ENCODE data around the gene ENTPD5.
"Not testable (repeated sequence)": the region's sequence is repeated elsewhere in the genome, so short reads cannot be mapped to it uniquely, and the experiment has no call there.

The ENTPD5 gene

DNA sequence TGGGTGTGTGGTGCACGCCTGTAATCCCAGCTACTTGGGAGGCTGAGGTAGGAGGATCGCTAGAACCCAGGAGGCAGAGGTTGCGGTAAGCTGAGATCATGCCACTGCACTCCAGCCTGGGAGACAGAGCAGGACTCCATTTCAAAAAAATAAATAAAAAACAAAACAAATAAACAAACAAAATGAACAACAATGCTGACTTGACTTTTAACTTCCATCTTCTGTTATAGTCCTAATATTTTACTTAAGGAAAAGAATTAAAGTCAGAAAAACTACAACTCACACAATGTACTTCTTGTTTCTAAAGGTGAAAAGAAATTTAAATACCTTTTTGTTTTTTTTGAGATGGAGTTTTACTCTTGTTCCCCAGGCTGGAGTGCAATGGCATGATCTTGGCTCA, 13.4 kb downstream of the ENTPD5 start:
- DNase-seq (ENCODE audit: low spot score): not testable (repeated sequence)

DNA sequence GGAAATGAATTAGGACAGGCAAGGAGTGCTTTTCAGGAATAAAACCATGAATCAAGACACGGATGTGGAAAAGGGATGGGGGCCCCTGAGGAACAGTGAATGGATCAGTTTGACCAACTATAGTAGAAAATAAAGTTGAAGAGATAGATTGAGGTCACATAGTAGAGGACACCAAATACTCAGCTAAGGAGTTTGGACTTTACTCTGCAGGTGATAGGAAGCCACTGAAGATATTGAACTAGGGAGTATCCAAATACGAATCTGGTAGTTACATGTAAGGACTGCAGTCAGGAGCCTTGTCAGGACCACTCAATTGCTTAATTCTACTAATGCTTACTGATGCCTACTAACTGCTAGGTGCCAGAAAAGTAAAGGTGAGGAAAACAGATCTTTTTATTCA, 20.4 kb downstream of the ENTPD5 start:
- DNase-seq (ENCODE audit: low spot score): no peak

DNA sequence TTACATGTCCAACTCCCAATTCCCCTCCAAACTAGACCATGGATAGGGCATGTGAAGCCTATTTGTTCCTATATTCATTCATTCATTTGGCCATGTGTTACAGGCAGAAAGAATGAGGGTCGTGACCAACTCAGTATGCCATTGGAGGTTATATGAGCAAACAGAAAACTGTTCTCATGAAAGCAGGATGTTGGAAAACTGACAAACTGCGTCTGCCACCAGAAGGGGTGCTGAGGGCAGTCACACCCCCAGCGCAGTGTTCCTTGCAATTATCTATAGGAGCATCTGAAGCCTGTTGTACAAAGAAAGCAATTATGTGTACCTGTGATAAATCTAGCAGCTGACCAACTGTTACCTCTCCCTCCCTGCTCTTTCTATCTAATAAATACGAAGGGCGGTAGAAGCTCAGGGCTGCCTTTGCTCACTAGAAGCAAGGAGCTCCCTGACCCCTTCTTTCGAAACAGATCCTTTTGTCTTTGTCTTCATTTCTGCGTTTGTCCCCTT, 21.1 kb downstream of the ENTPD5 start:
- DNase-seq (ENCODE audit: low spot score): no peak

DNA sequence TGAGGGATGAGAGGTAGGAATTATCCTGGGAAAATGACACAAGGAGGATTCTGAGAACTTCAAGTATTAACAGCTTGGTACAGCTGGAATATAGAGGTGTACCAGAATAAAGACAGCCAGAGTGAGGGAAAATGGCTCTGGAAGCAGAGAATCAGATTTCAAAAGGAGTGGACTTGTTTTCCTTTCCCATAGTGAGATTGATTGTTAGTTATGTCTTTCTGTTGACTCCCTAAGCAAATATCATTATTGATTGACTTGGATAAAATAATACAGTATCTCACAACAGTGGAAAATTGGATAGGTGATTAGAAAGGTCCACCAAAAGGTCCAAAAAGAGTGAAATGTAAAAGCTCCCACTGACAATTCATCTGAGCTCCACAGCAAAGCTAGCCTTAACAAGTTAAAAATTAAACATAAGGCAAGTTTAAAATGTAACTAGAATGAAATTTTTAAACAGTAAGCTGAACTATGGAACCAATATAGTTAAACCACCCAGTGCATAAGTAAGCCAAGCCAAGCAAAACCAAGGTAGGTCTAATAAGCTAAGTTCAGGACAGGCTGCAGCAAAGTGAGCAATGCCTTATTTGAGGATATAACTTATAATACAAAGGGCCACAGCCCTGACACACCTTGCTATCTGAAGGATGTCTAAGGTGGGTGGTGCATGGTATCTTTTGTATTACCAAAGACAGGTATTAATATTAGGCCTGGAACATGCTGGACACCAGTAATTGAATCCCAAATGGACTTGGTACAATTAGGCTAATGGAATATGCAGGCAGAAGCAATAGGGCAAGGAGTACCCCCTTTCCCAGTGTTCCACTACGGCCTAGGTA, 21.8 kb downstream of the ENTPD5 start:
- no peak for DNase-seq (ENCODE audit: low spot score)

DNA sequence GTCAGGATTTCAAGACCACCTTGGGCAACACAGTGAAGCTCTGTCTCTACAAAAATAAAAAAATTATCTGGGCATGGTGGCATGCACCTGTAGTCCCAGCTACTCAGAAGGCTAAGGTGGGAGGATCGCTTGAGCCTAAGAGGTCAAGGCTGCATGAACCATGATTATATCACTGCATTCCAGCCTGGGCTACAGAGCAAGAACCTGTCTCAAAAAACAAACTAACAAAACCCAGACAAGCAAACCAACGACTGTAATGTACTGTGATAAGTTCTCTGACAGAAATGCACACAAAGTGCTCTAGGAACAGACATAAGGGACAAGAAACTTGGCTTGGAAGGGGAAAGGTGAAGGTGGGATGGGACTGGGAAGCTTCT, 22.4 kb downstream of the ENTPD5 start:
- no peak for DNase-seq (ENCODE audit: low spot score)

DNA sequence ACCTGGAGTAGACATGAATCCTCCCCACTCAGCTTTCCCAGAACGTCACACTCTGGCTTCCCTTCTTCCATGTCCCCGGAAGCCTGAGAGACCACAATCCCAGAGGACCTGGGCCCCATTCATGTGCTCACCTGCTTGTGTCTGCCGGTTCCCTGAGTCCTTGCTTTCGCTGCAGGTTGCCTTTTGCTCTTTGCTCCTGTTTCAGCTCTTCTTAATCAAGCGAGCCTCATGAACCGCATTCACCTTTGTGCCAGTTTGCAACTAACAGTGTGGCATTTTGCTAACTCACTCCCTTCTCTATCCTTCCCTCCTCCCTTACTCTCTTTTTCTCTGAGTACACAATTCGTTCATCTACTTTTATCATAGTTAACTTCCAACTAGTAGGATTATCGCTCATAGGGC, 23.1 kb downstream of the ENTPD5 start:
- DNase-seq (ENCODE audit: low spot score): no peak

DNA sequence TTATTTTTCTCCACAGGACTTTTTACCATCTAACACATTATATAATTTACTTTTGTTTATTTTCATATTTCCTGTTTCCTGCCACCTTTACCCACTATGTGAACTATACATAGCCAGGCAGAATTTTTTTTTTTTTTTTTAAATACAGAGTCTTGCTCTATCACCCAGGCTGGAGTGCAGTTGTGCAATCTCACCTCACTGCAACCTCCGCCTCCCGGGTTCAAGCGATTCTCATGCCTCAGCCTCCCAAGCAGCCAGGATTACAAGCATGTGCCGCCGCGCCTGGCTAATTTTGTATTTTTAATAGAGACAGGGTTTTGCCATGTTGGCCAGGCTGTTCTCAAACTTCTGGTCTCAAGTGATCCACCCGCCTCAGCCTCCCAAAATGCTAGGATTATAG, 24.2 kb downstream of the ENTPD5 start:
- not testable (repeated sequence) for DNase-seq (ENCODE audit: low spot score)

DNA sequence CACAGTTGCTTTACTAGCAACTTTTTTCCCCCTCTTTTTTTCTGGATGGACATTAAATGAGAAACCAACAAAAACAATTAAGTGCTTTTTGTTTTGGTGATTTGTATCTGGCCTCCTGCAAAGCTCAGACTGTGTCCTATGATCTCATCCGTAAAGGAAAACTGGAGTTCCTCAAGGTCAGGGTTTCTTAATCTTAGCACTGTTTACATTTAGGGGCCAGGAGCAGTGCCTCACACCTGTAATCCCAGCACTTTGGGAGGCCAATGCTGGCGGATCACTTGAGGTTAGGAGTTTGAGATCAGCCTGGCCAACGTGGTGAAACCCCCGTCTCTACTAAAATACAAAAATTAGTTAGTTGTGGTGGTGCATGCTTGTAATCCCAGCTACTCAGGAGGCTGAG, 28.0 kb downstream of the ENTPD5 start:
- DNase-seq (ENCODE audit: low spot score): no peak

DNA sequence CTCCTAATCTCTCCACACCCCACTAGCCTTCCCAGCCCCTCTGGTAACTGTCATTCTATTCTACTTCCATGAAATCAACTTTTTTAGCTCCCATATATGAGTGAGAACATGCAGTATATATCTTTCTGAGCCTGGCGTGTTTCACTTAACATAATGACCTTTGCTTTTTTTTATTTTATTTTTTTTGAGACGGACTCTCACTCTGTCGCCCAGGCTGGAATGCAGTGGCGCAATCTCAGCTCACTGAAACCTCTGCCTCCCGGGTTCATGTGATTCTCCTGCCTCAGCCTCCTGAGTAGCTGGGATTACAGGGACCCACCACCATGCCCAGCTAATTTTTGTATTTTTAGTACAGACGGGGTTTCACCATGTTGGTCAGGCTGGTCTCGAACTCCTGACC, 30.4 kb downstream of the ENTPD5 start:
- DNase-seq (ENCODE audit: low spot score): not testable (repeated sequence)

DNA sequence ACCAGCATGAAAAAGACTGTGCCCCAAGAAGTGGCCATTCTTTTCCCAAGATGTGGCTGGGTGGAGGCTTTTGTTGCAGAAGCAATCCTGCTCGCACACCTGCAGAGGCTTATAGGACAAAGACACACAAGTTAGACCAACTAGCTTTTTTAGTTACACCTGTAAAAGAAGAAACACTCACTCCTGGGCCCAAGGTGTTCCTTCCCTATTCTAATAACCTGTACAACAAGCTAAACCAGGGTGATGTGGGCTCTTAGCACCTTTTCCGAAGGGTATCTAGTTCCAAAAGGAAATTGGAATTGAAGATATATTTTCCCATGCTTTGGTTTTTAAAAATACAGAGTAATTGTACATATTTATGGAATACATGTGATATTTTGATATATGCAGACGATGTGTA, 31.0 kb downstream of the ENTPD5 start:
- no peak for DNase-seq (ENCODE audit: low spot score)

DNA sequence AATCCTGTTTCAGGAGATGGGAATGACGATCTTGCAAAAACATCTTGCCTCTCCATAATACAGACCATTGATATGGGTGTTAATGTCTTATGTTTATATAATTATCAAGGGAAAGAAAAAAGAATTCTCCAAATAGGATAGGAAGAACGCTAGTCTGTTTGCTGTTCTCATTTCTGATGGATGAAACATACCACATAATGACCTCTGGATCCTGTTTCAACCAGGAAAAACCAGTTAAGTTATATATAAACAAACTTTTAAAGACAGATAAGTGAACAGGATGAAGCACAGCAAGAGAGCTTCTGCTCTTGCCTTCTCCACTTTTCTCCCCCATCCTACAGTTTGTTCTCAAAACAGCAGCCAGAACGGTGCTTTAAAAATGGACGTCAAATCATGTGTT, 41.2 kb downstream of the ENTPD5 start:
- DNase-seq (ENCODE audit: low spot score): no peak

DNA sequence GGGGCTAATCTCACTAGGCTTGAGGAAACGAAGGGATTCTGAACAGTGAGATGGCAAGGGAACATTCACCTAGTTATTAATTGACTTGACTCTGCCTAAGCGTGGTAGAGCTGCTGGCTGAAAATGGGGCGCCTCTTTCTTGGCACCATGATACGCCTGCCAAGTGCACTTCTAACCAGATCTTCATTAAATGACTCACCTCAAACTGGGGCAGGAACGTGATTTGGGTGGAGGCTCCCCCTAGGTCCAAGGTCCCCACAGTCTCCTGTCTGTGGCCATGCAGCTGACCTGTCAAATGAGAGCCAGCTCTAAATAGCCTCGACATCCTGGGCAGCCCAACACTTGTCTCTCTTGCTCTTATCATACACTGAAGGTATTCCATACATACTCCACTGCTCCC, 43.0 kb downstream of the ENTPD5 start:
- DNase-seq (ENCODE audit: low spot score): no peak

DNA sequence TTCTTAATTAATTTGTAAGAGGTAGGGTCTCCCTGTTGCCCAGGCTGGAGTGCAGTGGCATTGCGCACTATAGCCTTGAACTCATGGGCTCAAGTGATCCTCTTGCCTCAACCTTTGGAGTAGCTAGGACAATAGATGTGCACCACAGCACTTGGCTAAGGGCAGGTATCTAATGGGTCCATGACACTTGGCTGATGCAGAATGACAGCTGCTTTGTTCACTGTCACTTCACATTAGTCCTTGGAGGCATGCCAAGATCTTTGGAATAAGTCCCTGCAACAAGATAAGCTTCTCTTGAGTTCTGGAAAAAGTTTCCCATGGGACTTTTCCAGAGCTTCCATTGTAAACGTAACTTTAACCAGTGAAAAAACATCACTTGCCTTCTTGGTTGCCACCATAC, 45.6 kb downstream of the ENTPD5 start:
- no peak for DNase-seq (ENCODE audit: low spot score)

DNA sequence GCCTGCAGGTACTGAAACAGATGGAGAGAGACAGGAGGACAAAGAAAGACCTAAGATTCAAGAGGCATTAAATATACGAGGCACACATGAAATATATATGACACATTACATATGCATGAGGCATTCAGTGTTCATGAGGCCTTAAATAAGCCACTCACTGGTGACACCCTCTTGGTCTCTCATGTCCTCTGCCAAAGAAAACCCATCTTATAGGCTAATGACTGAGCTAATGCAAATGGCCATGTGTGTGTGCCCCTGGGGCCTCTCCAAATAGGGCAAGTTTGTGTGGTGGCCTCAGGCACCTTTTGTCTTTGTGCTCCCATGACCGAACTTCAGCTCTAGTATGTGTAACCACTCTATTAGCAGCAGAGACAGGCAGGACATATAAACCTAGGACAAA, 50.2 kb downstream of the ENTPD5 start:
- no peak for DNase-seq (ENCODE audit: low spot score)

DNA sequence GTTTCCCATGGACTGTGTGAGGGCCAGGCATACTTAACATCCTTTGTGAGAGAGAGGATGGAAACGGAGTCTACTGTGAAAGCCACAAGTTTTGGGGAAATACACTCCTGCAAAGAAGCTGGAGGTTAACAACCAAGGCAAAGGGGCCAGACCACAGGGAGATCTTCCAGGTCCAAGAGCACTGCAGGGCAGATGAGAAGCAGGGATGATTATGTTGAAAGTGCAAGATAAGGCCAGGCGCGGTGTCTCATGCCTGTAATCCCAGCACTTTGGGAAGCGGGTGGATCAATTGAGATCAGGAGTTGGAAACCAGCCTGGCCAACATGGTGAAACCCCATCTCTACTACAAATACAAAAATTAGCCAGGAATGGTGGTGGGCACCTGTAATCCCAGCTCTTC, 53.9 kb downstream of the ENTPD5 start:
- DNase-seq (ENCODE audit: low spot score): no peak

DNA sequence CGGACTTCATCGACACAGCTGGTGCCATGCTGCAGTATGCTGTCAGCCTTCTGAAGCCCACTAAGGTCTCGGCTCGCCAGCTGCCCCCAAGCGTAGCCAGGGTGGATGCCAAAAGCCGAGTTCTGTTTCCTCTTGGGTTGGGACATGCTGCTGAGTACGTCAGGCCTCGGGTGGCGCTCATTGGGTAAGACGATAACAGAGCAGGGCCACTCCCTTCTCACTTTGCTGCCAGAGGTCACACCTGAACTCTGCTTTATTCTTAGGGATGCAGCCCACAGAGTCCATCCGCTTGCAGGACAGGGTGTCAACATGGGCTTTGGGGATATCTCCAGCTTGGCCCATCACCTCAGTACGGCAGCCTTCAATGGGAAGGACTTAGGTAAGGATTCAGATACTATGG, 57.9 kb downstream of the ENTPD5 start:
- no peak for DNase-seq (ENCODE audit: low spot score)

DNA sequence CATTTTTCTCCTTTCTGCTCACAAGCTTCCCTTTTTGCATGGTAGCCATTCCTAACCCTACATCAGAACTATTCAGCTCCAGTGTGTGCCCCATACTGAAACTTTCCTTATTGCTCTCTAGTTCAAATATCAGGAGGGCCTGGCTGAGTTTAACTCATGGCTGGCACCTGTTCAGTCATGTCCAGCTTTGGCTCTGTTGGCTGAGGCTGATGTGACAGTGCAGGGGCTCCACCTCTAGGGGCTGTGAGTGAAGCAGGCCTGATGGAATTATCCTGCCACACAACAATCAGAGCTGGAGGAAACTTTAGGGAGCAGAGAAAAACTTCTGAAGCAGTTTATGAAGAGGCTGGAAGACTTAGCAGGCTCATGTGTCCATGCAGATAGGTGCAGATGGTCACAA, 60.5 kb downstream of the ENTPD5 start:
- no peak for DNase-seq (ENCODE audit: low spot score)

DNA sequence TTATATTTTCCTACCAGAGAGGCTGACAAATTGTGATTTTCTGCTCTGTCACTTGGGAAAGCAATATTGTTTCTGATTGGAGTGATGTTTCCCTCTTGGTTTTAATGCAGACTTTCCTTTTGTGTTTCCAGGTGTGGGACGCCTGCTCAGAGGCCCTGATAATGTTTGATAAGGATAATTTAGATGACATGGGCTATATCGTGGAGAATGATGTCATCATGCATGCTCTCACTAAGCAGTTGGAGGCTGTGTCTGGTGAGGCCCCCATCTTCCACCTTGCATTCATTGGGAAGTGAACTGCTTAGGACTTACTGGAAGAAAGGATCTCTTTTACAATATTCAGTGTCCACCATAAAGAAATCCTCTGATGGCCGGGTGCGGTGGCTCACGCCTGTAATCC, 63.4 kb downstream of the ENTPD5 start:
- DNase-seq (ENCODE audit: low spot score): no peak

DNA sequence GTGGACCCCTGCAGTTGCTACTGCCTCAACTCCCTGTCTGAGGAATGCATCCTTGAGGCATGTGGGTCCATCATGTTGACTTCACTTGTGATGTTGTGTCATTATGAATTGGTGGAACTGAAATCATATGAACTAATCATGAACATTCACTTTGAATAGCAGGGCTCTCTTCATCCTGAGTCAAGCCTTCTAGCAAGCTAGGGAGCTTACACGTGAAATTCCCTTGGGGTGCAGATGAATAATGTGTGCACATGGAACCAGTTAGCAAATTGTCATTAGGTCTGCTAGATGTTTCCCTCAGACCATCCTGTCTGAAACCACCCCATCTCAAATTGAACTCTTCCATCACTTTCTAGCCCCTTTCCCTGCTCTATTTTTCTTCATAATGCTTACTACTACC, 65.4 kb downstream of the ENTPD5 start:
- no peak for DNase-seq (ENCODE audit: low spot score)

DNA sequence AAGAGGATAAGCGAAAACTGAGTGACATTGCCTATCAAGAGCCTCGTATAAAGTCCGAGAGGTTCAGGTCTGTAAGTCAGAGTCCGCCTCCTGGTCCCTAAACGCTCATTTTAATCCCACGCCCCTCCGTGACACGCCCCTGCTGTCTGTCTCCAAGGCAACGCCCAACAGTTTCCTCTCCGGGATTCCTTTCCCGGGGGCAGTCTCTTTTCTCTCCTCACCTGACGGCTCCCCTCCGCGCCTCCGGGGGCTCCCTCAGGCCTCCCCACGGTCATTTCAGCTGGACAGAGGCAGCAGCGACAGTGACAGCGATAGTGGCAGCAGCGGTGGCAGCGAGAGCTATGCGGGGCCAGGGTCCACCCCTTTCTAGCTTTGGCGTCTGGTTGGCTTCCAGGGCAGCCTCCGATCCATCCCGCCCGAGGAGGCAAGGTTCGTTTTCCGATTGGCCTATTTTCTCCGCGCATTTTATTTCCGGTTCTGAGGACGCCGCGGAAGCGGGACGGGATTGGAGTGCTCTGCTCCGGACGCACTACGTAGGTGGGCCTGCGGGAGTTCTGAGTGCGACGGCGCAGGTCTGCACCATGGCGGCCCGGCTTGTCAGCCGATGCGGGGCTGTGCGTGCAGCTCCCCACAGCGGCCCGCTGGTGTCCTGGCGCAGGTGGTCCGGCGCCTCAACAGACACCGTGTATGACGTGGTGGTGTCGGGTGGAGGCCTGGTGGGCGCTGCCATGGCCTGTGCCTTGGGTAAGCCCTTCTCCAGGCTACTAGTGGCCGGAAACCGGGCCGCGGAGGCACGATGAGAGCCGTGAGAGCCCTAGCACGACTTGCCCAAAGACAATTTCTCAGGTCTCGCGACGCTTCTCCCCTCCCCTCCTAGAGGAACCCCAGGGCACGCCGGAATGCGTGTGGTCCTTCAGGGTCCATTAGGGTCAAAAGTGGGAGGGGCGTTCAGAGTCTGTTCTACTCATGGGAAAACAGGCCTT, 69.0 kb downstream of the ENTPD5 start, which contains the start of the genes COQ6 and FAM161B:
Gene COQ6 (plus strand): TSS at position 551 of the 983 bp plus-strand sequence. CDS start 31 bp downstream, at position 582.
Gene FAM161B (minus strand): TSS at position 343 of the 983 bp plus-strand sequence. CDS start 68 bp downstream, at position 275.
- DNase-seq (ENCODE audit: low spot score): peak; percentile 97

DNA sequence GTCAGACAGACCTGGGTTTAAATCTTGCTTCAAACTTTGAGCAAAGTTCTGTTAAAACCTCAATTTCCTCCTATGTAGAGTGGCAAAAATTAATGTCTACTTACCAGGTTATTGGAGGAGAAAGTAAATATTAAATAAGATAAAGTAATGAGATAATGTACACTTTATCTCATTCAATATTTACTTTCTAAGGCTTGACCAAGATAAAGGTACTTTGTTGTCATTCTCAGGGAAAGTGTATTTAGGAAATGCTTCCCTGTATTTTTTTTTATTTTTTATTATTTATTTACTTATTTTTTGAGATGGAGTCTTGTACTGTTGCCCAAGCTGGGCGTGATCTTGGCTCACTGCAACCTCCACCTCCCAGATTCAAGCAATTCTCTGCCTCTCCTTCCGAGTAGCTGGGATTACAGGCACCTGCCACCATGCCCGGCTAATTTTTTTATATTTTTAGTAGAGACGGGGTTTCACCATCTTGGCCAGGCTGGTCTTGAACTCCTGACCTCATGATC, 73.9 kb downstream of the ENTPD5 start:
- no peak for DNase-seq (ENCODE audit: low spot score)

DNA sequence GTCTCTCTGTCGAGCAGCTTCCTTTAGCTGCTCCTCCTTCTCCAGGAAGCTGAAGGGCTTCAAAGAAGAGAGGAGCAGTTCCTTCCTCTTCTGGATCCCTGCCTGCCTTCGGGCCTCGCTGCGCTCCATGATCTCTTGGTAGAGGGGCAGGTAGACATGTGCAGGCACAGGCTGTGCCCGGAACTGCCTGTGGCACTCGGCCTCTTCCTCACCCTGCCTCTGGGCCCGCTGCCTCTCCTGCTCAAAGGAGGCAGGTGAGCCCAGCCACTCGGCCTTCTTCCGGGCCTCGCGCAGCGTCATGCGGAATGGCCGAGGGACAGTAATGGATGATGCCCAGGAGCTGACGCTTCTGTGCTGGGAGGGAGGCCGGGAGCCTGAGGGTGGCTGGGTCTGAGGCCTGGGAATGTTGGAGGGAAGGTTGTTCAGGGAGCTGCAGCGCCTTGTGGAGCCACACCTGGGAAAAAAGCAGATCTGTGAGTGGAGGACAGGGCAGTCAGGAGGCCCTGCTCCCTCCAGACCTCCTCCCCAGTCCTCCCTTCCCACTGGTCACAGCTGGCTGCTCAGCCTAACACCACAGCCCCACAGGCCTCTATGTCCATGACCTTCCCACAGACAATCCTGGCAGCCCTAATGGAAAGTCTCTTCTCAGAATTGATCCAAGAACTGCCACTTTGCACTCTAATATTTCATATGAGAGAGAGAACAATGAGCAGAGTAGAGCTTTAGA, 74.5 kb downstream of the ENTPD5 start:
- no peak for DNase-seq (ENCODE audit: low spot score)
